Hepatocyte (in vitro differentiated cells): ENCODE measurements around the gene ZBTB4. TPM values are rescaled to one million over a fixed set of nuclear protein-coding genes. Genes with fewer than 3 reads are reported as not detected.
"Not testable (repeated sequence)": the region's sequence is repeated elsewhere in the genome, so short reads cannot be mapped to it uniquely, and the experiment has no call there.

Source experiments
- DNase-seq: peaks from one replicate; pipeline ENCODE4 v3.0.0-alpha.2; 2016; ENCODE audit warnings: low spot score
- H2AFZ ChIP-seq: fragments of 200-600 bp; sonication (generic); 2 replicates; pipeline ENCODE4 v1.6.0; 2016; ENCODE audit warnings: antibody characterized with exemption, mild to moderate bottlenecking
- H3K27ac ChIP-seq: fragments of 200-600 bp; sonication (generic); 2 replicates; pipeline ENCODE4 v1.5.1; 2016; ENCODE audit warnings: mild to moderate bottlenecking
- H3K27me3 ChIP-seq: fragments of 200-600 bp; sonication (generic); 2 replicates; pipeline ENCODE4 v1.6.1; 2016
- H3K36me3 ChIP-seq: fragments of 200-600 bp; sonication (generic); replicated peaks from 2 replicates; pipeline ENCODE4 v1.5.1; 2016; ENCODE audit warnings: low read depth; ENCODE audit not compliant: insufficient read depth
- H3K4me1 ChIP-seq: fragments of 200-600 bp; sonication (generic); 2 replicates; pipeline ENCODE4 v1.5.1; 2016; ENCODE audit warnings: mild to moderate bottlenecking, moderate library complexity; ENCODE audit not compliant: insufficient read depth
- H3K4me2 ChIP-seq: fragments of 200-600 bp; sonication (generic); 2 replicates; pipeline ENCODE4 v1.6.0; 2016
- H3K4me3 ChIP-seq: fragments of 200-600 bp; sonication (generic); 2 replicates; pipeline ENCODE4 v1.5.1; 2016; ENCODE audit warnings: mild to moderate bottlenecking
- H3K79me2 ChIP-seq: fragments of 200-600 bp; sonication (generic); 2 replicates; pipeline ENCODE4 v1.6.0; 2017; ENCODE audit warnings: mild to moderate bottlenecking
- H3K9me2 ChIP-seq: fragments of 200-600 bp; sonication (generic); replicated peaks from 2 replicates; pipeline ENCODE4 v1.6.0; 2017; ENCODE audit warnings: mild to moderate bottlenecking; ENCODE audit not compliant: insufficient read depth
- H3K9me3 ChIP-seq: fragments of 200-600 bp; sonication (generic); 2 replicates; pipeline ENCODE4 v1.5.1; 2016; ENCODE audit warnings: low read depth, mild to moderate bottlenecking
- H4K20me1 ChIP-seq: fragments of 200-600 bp; sonication (generic); 2 replicates; pipeline ENCODE4 v1.6.0; 2016; ENCODE audit warnings: mild to moderate bottlenecking; ENCODE audit not compliant: insufficient read depth, poor library complexity, severe bottlenecking
- CTCF ChIP-seq: fragments of 200-600 bp; sonication (generic); IDR thresholded peaks from 2 replicates; pipeline ENCODE4 v1.5.1; 2016; ENCODE audit warnings: antibody characterized with exemption, mild to moderate bottlenecking; ENCODE audit not compliant: poor library complexity
- EZH2 ChIP-seq: fragments of 200-600 bp; sonication (generic); IDR thresholded peaks from 2 replicates; pipeline ENCODE4 v1.6.1; 2016; ENCODE audit warnings: antibody characterized with exemption, mild to moderate bottlenecking, borderline replicate concordance
- EZH2phosphoT487 ChIP-seq: fragments of 200-600 bp; sonication (generic); IDR thresholded peaks from one replicate; pipeline ENCODE4 v1.6.1; 2018; ENCODE audit warnings: antibody characterized with exemption, mild to moderate bottlenecking, low read depth, moderate library complexity; ENCODE audit not compliant: unreplicated experiment, severe bottlenecking
- WGBS: methylation state at CpG from one replicate; pipeline ENCODE4 v1.1.6; 2016; ENCODE audit warnings: low lambda C conversion rate; ENCODE audit errors: missing lambda C conversion rate; 5-methylcytosine and 5-hydroxymethylcytosine counted together
- polyA plus RNA-seq: library from polyadenylated mRNA; unstranded; fragments of >200 nt; fragmentation: Nextera tagmentation; extraction: Ambion mirVana; gene quantifications from 2 replicates; pipeline ENCODE4 v1.2.1, GENCODE V29; 2016
- total RNA-seq: library from RNA; depleted of rRNA; stranded (reverse); fragments of >200 nt; gene quantifications from 2 replicates; pipeline ENCODE4 v1.2.3, GENCODE V29; 2014

ZBTB4 gene
- total and polyA plus RNA-seq, 2 experiments from 2014 or later = 20.8 to 27.1 TPM

DNA sequence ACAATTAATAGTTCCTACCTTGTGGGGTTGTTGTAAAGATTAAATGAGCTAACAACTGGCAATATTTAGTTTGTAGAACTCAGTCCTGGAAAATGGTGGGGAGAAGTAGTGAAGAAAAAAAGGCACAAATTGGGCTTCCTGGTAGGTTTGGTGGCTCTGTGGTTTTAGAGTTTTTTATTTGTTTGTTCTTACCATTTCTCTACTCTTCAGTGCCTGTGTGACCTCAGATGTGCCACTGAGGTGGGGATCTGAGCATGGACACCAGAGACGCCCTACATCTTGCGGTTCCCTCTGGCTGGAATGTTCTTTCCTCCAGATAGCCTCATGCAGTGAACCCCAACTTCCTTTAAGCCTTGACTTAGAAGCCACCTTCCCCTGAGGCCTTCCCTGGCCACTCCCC is 7.7 kb downstream of the ZBTB4 start:
- no peak overlapping the region for H3K4me3 ChIP-seq
- no peaks in the 10 kb centered on the region for H3K36me3 ChIP-seq
- H3K4me1 ChIP-seq = peaks cover 22% of the 10 kb centered on the region
- peaks cover 98% of the 10 kb centered on the region for H3K79me2 ChIP-seq
- peak overlapping the region; percentile 13 for H3K27ac ChIP-seq
- WGBS = 94% methylated on average over 2 of the region's 2 CpGs
- no peak overlapping the region for H2AFZ ChIP-seq
- H3K9me2 ChIP-seq = no peaks in the 10 kb centered on the region
- H3K4me2 ChIP-seq = no peak overlapping the region
- TF ChIP-seq EZH2phosphoT487 (no peak), CTCF (no peak), EZH2 (no peak)
- DNase-seq = no peak
- no peaks in the 10 kb centered on the region for H3K9me3 ChIP-seq
- H3K27me3 ChIP-seq = no peaks in the 10 kb centered on the region
- peaks cover 81% of the 10 kb centered on the region for H4K20me1 ChIP-seq

DNA sequence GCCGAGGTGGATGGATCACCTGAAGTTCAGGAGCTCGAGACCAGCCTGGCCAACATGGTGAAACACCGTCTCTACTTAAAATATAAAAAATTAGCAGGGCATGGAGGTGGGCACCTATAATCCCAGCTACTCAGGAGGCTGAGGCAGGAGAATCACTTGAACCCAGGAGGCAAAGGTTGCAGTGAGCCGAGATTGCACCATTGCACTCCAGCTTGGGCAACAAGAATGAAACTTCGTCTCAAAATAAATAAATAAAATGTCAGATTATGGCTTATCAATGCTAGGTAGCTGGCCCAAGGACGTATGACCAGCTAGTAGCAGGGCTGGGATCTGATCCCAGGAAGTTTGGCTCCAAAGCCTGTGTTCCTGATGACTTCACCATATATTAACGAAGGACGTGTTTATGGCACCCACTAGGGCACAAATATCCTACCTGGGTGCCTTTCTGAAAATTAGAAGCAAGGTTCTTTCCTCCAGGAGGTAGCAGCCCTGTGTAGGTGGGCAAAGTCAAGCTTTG is 8.9 kb downstream of the ZBTB4 start:
- not testable (repeated sequence) for H2AFZ ChIP-seq, H3K9me2 ChIP-seq, H3K27ac ChIP-seq, H3K36me3 ChIP-seq, DNase-seq, H3K4me3 ChIP-seq, H3K9me3 ChIP-seq, H3K27me3 ChIP-seq, H3K4me2 ChIP-seq
- 92% methylated on average over 8 of the region's 8 CpGs for WGBS
- H3K4me1 ChIP-seq = peaks cover 10% of the 10 kb centered on the region
- peaks cover 73% of the 10 kb centered on the region for H4K20me1 ChIP-seq
- peaks cover 92% of the 10 kb centered on the region for H3K79me2 ChIP-seq

GRCh38 chr17:7469843-7470242 is 9.6 kb downstream of the ZBTB4 start:
- not testable (repeated sequence) for H3K36me3 ChIP-seq, DNase-seq, H3K4me2 ChIP-seq, H3K27me3 ChIP-seq, H2AFZ ChIP-seq, H3K9me3 ChIP-seq, H3K4me1 ChIP-seq, H3K9me2 ChIP-seq, H3K27ac ChIP-seq, H3K4me3 ChIP-seq
- H4K20me1 ChIP-seq = peaks cover 67% of the 10 kb centered on the region
- WGBS = 95% methylated on average over 12 of the region's 12 CpGs
- peaks cover 86% of the 10 kb centered on the region for H3K79me2 ChIP-seq

DNA sequence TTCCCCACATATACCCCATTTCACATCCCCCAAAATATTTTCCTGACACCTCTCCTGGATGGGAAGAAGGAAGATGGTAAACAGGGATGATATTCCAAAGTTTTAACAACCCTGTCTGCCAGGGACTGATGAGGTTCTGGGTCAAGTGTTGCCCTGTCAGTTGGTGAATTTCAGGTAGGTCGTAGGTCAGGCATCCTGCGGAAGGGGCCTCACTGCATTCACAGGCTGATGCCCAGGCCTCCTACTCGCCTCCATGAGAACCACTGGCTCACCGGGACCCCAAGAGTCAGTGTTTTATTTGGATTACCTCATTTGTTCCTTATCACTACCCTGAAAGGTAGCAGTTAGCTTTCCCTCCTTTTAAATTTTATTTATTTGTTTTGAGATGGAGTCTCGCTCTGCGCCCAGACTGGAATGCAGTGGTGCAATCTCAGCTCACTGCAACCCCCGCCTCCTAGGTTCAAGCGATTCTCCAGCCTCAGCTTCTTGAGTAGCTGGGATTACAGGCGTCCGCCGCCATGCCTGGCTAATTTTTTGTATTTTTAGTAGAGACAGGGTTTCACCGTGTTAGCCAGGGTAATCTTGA is 10.5 kb downstream of the ZBTB4 start:
- 66% methylated on average over 12 of the region's 12 CpGs for WGBS
- no peak for DNase-seq
- no peak for TF ChIP-seq EZH2phosphoT487
- no peak for TF ChIP-seq CTCF
- TF ChIP-seq EZH2 = no peak
- Histone ChIP-seq H3K4me1 (no peaks in the 10 kb centered on the region), H3K36me3 (no peaks in the 10 kb centered on the region), H3K27ac (peak overlapping the region; percentile 20), H3K9me3 (no peaks in the 10 kb centered on the region), H3K79me2 (peaks cover 76% of the 10 kb centered on the region), H4K20me1 (peaks cover 58% of the 10 kb centered on the region), H2AFZ (no peak overlapping the region), H3K4me2 (no peak overlapping the region), H3K9me2 (no peaks in the 10 kb centered on the region), H3K27me3 (no peaks in the 10 kb centered on the region), H3K4me3 (no peak overlapping the region)
